ENCODE data around the gene RRBP1. TPM values are rescaled to one million over a fixed set of nuclear protein-coding genes. Genes with fewer than 3 reads are reported as not detected.

RRBP1 gene
- total RNA-seq, 1 donor from 2014 or later = 459 TPM

- TF ChIP-seq CTCF (IDR thresholded peaks at IDR 0.05) = no peak
- H3K27ac Mint-ChIP-seq (ENCODE audit: unreplicated experiment) = peak overlapping the region; percentile 45
- no peak overlapping the region for H3K4me3 Mint-ChIP-seq (ENCODE audit: unreplicated experiment)
- H3K9me3 Mint-ChIP-seq (ENCODE audit: low read depth) = no peaks in the 10 kb centered on the region
- peaks cover 45% of the 10 kb centered on the region for H3K36me3 Mint-ChIP-seq (ENCODE audit: low read depth)
- peaks cover 24% of the 10 kb centered on the region for H3K4me1 Mint-ChIP-seq (ENCODE audit: low read depth)
- no peaks in the 10 kb centered on the region for H3K27me3 Mint-ChIP-seq (ENCODE audit: low read depth)
- no peak for DNase-seq (ENCODE audit: low spot score)
These were observed 46.5 kb downstream of the RRBP1 start for GRCh38 chr20:17635332-17636244.

GRCh38 chr20:17634661-17635331 lies 47.2 kb downstream of the RRBP1 start:
- DNase-seq (ENCODE audit: low spot score) = no peak
- Mint-ChIP-seq H3K4me3 (ENCODE audit: unreplicated experiment) (no peak overlapping the region), H3K36me3 (ENCODE audit: low read depth) (peaks cover 47% of the 10 kb centered on the region), H3K9me3 (ENCODE audit: low read depth) (no peaks in the 10 kb centered on the region), H3K27me3 (ENCODE audit: low read depth) (no peaks in the 10 kb centered on the region), H3K27ac (ENCODE audit: unreplicated experiment) (no peak overlapping the region), H3K4me1 (ENCODE audit: low read depth) (peaks cover 18% of the 10 kb centered on the region)
- TF ChIP-seq CTCF (IDR thresholded peaks at IDR 0.05) = no peak

- TF ChIP-seq CTCF (IDR thresholded peaks at IDR 0.05) = no peak
- H3K27ac Mint-ChIP-seq (ENCODE audit: unreplicated experiment) = no peak overlapping the region
- H3K36me3 Mint-ChIP-seq (ENCODE audit: low read depth) = peaks cover 43% of the 10 kb centered on the region
- no peaks in the 10 kb centered on the region for H3K9me3 Mint-ChIP-seq (ENCODE audit: low read depth)
- no peak overlapping the region for H3K4me3 Mint-ChIP-seq (ENCODE audit: unreplicated experiment)
- peak; percentile 87 for DNase-seq (ENCODE audit: low spot score)
- no peaks in the 10 kb centered on the region for H3K27me3 Mint-ChIP-seq (ENCODE audit: low read depth)
- H3K4me1 Mint-ChIP-seq (ENCODE audit: low read depth) = peaks cover 10% of the 10 kb centered on the region
These were observed 48.1 kb downstream of the RRBP1 start for GRCh38 chr20:17633850-17634500.

- no peak overlapping the region for H3K4me3 Mint-ChIP-seq (ENCODE audit: unreplicated experiment)
- no peaks in the 10 kb centered on the region for H3K27me3 Mint-ChIP-seq (ENCODE audit: low read depth)
- no peaks in the 10 kb centered on the region for H3K9me3 Mint-ChIP-seq (ENCODE audit: low read depth)
- peaks cover 48% of the 10 kb centered on the region for H3K36me3 Mint-ChIP-seq (ENCODE audit: low read depth)
- no peak for TF ChIP-seq CTCF (IDR thresholded peaks at IDR 0.05)
- H3K27ac Mint-ChIP-seq (ENCODE audit: unreplicated experiment) = no peak overlapping the region
- no peak for DNase-seq (ENCODE audit: low spot score)
- H3K4me1 Mint-ChIP-seq (ENCODE audit: low read depth) = peaks cover 12% of the 10 kb centered on the region
These were observed 48.7 kb downstream of the RRBP1 start for GRCh38 chr20:17633221-17633849.
